ENCODE data around the gene FREM3. TPM values are rescaled to one million over a fixed set of nuclear protein-coding genes. Genes with fewer than 3 reads are reported as not detected.

The FREM3 gene
- total and polyA plus RNA-seq, 2 donors (not counting 1 experiment from before 2014, with no cell fraction given): not detected

DNA sequence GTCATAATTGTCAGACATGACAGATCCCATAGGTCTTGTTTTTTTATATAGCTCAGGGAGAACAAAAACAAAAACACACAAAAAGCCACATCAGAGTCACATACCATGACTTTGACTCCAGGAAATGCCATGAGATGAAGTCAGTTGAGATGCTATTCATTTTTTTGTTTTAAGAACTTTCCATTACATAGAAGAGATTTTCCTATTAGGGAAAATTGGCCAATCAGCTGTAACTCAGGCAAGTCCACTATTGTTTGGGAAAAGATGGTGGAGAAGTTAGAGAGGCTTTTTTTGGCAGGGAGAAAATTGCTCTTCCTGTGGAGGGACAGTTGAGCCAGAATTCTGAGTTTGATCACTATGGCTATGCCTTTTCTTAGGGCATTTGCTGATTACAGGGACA is 114.4 kb downstream of the FREM3 start:
- no peak overlapping the region for H3K4me3 ChIP-seq (replicated peaks in 1 of 4; ENCODE audit: control extremely low read depth in 1 of 4, insufficient read depth in 1 of 4, low read depth in 3 of 4, low read length in 4 of 4)
- H3K9ac ChIP-seq (ENCODE audit: insufficient read depth, low read length): no peak overlapping the region
- no peak overlapping the region for H2AFZ ChIP-seq (ENCODE audit: low read length)
- no peaks in the 10 kb centered on the region for H4K20me1 ChIP-seq (ENCODE audit: control insufficient read depth, extremely low read depth, insufficient read depth, low read length)
- H3K79me2 ChIP-seq (ENCODE audit: control insufficient read depth, insufficient read depth, low read length): no peaks in the 10 kb centered on the region
- DNase-seq (ENCODE audit: low read depth in 2 of 2): peak in 1 of 2 donors; percentile 30
- no peak overlapping the region for H3K4me2 ChIP-seq (ENCODE audit: extremely low read depth, insufficient read depth, low read length)
- no peaks in the 10 kb centered on the region for H3K36me3 ChIP-seq (ENCODE audit: control insufficient read depth, insufficient read depth, low read length)
- TF ChIP-seq CTCF (conservative IDR thresholded peaks at IDR 0.05 in 1 of 2, IDR thresholded peaks at IDR 0.05 in 1 of 2; ENCODE audit: low read depth in 1 of 2, low read length in 2 of 2) (no peak), EZH2 (IDR thresholded peaks at IDR 0.05; ENCODE audit: low read length, missing control alignments) (no peak)
- H3K27ac ChIP-seq (ENCODE audit: insufficient read depth, low read length): no peak overlapping the region
- no peaks in the 10 kb centered on the region for H3K27me3 ChIP-seq (ENCODE audit: control insufficient read depth, insufficient read depth, low read length)
- H3K4me1 ChIP-seq (ENCODE audit: control insufficient read depth, extremely low read depth, insufficient read depth, low read length): no peaks in the 10 kb centered on the region
- H3K9me3 ChIP-seq (ENCODE audit: control insufficient read depth, insufficient read depth, low read depth, low read length): no peaks in the 10 kb centered on the region

GRCh38 chr4:143585548-143585947 is 114.9 kb downstream of the FREM3 start:
- H3K27me3 ChIP-seq (ENCODE audit: control insufficient read depth, insufficient read depth, low read length): no peaks in the 10 kb centered on the region
- H3K9ac ChIP-seq (ENCODE audit: insufficient read depth, low read length): no peak overlapping the region
- TF ChIP-seq EZH2 (IDR thresholded peaks at IDR 0.05; ENCODE audit: low read length, missing control alignments) (no peak), CTCF (conservative IDR thresholded peaks at IDR 0.05 in 1 of 2, IDR thresholded peaks at IDR 0.05 in 1 of 2; ENCODE audit: low read depth in 1 of 2, low read length in 2 of 2) (no peak)
- DNase-seq (ENCODE audit: low read depth in 2 of 2): no peak
- no peaks in the 10 kb centered on the region for H3K4me1 ChIP-seq (ENCODE audit: control insufficient read depth, extremely low read depth, insufficient read depth, low read length)
- no peaks in the 10 kb centered on the region for H3K36me3 ChIP-seq (ENCODE audit: control insufficient read depth, insufficient read depth, low read length)
- H3K79me2 ChIP-seq (ENCODE audit: control insufficient read depth, insufficient read depth, low read length): no peaks in the 10 kb centered on the region
- no peak overlapping the region for H3K27ac ChIP-seq (ENCODE audit: insufficient read depth, low read length)
- H3K9me3 ChIP-seq (ENCODE audit: control insufficient read depth, insufficient read depth, low read depth, low read length): no peaks in the 10 kb centered on the region
- H3K4me2 ChIP-seq (ENCODE audit: extremely low read depth, insufficient read depth, low read length): no peak overlapping the region
- H3K4me3 ChIP-seq (replicated peaks in 1 of 4; ENCODE audit: control extremely low read depth in 1 of 4, insufficient read depth in 1 of 4, low read depth in 3 of 4, low read length in 4 of 4): no peak overlapping the region
- H4K20me1 ChIP-seq (ENCODE audit: control insufficient read depth, extremely low read depth, insufficient read depth, low read length): no peaks in the 10 kb centered on the region
- H2AFZ ChIP-seq (ENCODE audit: low read length): no peak overlapping the region

DNA sequence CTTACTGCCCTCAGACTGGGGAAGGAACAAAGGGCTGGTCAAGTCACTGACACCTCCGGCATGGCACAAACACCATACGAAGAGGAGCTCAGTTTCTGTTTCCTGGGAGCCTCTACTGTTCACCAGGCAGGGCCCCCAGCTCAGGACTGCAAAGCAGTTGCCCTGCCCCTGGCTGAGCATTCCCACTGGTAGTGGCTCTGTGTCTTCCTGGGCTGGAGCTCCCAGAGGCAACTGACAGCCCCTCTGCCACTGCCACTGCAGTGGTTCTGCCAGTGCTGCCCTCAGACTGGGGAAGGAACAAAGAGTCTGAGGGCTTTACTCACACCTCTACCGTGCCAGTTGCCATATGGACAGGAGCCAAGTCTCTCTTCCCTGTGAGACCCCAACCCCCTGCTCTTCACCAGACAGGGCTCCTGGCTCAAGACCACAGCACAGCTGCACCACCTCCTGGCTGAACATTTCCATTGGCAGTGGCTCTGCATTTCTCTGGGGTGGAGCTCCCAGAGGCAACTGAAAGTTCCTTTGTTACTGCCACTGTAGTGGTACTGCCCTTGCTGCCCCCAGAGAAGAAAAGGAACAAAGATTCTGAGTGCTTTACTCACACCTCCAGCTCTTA is 119.0 kb downstream of the FREM3 start:
- DNase-seq (ENCODE audit: low read depth in 2 of 2): no peak
- Histone ChIP-seq H3K4me2 (ENCODE audit: extremely low read depth, insufficient read depth, low read length) (no peak overlapping the region), H3K36me3 (ENCODE audit: control insufficient read depth, insufficient read depth, low read length) (no peaks in the 10 kb centered on the region), H3K79me2 (ENCODE audit: control insufficient read depth, insufficient read depth, low read length) (no peaks in the 10 kb centered on the region), H3K4me1 (ENCODE audit: control insufficient read depth, extremely low read depth, insufficient read depth, low read length) (no peaks in the 10 kb centered on the region), H3K27ac (ENCODE audit: insufficient read depth, low read length) (no peak overlapping the region), H3K4me3 (replicated peaks in 1 of 4; ENCODE audit: control extremely low read depth in 1 of 4, insufficient read depth in 1 of 4, low read depth in 3 of 4, low read length in 4 of 4) (no peak overlapping the region), H3K9ac (ENCODE audit: insufficient read depth, low read length) (no peak overlapping the region), H4K20me1 (ENCODE audit: control insufficient read depth, extremely low read depth, insufficient read depth, low read length) (no peaks in the 10 kb centered on the region), H3K27me3 (ENCODE audit: control insufficient read depth, insufficient read depth, low read length) (no peaks in the 10 kb centered on the region), H3K9me3 (ENCODE audit: control insufficient read depth, insufficient read depth, low read depth, low read length) (no peaks in the 10 kb centered on the region), H2AFZ (ENCODE audit: low read length) (no peak overlapping the region)
- TF ChIP-seq CTCF (conservative IDR thresholded peaks at IDR 0.05 in 1 of 2, IDR thresholded peaks at IDR 0.05 in 1 of 2; ENCODE audit: low read depth in 1 of 2, low read length in 2 of 2): no peak
- TF ChIP-seq EZH2 (IDR thresholded peaks at IDR 0.05; ENCODE audit: low read length, missing control alignments): no peak
